Keratinocyte (primary cell): ENCODE results near the gene MTCL1.

Experiments used
- CTCF ChIP-seq, 3 experiments: IDR thresholded peaks in 1 of 3; conservative IDR thresholded peaks in 1 of 3; optimal IDR thresholded peaks in 1 of 3; 2 replicates in 2 of 3; 3 replicates in 1 of 3; pipeline versions ENCODE3 to v1.5.1; 2011; ENCODE audit warnings: low read length in 3 of 3, mild to moderate bottlenecking in 3 of 3, moderate library complexity in 2 of 3, control low read depth in 1 of 3, inconsistent platforms in 1 of 3; ENCODE audit not compliant: insufficient read depth in 2 of 3; ENCODE audit errors: extremely low read depth in 1 of 3
- EZH2 ChIP-seq: IDR thresholded peaks from one replicate; pipeline ENCODE4 v1.6.1; 2012; ENCODE audit warnings: inconsistent platforms, mild to moderate bottlenecking, low read length, moderate library complexity

GRCh38 chr18:8831531-8831930 is 126.2 kb downstream of the MTCL1 start:
- TF ChIP-seq CTCF (optimal IDR thresholded peaks at IDR 0.05 in 1 of 3, IDR thresholded peaks at IDR 0.05 in 1 of 3, conservative IDR thresholded peaks at IDR 0.05 in 1 of 3; ENCODE audit: extremely low read depth in 1 of 3, insufficient read depth in 2 of 3, low read length in 3 of 3) (no peak), EZH2 (no peak)
